ENCODE measurements around the gene ZYG11A.

- TF ChIP-seq CTCF (IDR thresholded peaks at IDR 0.05; ENCODE audit: low read length) (no peak), EZH2 (IDR thresholded peaks at IDR 0.05; ENCODE audit: borderline replicate concordance, low read length) (no peak)
These were observed 37.6 kb downstream of the ZYG11A start for GRCh38 chr1:52880206-52880605.
